ENCODE results near the gene RELT. TPM values are rescaled to one million over a fixed set of nuclear protein-coding genes. Genes with fewer than 3 reads are reported as not detected.

RELT gene
- total RNA-seq, 1 experiment from 2014 or later: 13.8 TPM

DNA sequence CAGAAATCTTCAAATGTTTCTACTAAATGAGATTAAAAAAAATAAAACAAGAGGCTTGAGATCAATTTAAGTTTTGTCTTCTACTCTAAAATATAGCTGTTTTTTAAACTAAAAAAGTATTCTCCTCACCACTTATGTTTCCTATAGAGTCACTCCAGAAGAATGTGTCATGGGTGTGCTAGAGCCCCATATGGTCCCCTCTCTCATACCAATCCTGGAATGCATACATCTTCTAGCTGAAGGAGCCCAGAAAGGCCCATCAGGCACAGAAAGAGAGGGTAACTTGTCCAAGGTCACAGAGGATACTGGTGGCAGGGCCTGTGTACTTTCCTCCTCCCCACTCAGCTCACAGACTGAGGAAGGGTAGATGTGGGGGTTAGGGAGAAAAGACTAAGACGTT lies 34.4 kb downstream of the RELT start:
- H3K9ac ChIP-seq (ENCODE audit: low read length): no peak overlapping the region
- H3K27me3 ChIP-seq (ENCODE audit: insufficient read depth, low read length): no peaks in the 10 kb centered on the region
- H3K9me3 ChIP-seq (ENCODE audit: control insufficient read depth in 1 of 2, insufficient read depth in 1 of 2, low read depth in 1 of 2, low read length in 2 of 2): no peaks in the 10 kb centered on the region
- ChIA-PET CTCF (interaction anchor here (1.4 kb wide), 1 partner anchor 521 kb away, joined by 3 read pairs; no protein-coding TSS in a partner anchor), POLR2A (no interaction called here), RAD21 (ENCODE audit: low non-redundant PET in 1 of 2, low total read pairs in 2 of 2, uncharacterized antibody in 2 of 2, unreplicated experiment in 2 of 2) (no interaction called here)
- H3K4me3 ChIP-seq (replicated peaks in 1 of 2; ENCODE audit: low read depth in 1 of 2, low read length in 2 of 2): no peak overlapping the region
- H4K20me1 ChIP-seq (ENCODE audit: insufficient read depth): no peaks in the 10 kb centered on the region
- H3K9me2 ChIP-seq (ENCODE audit: insufficient read depth): no peaks in the 10 kb centered on the region
- no peaks in the 10 kb centered on the region for H3K79me2 ChIP-seq (ENCODE audit: insufficient read depth, low read length)
- TF ChIP-seq SP1 (IDR thresholded peaks at IDR 0.05; ENCODE audit: low read depth) (no peak), RAD21 (IDR thresholded peaks at IDR 0.05; ENCODE audit: low read depth) (no peak), FOSL1 (IDR thresholded peaks at IDR 0.05; ENCODE audit: low read depth) (no peak), REST (IDR thresholded peaks at IDR 0.05; ENCODE audit: low read depth) (no peak), YY1 (IDR thresholded peaks at IDR 0.05; ENCODE audit: extremely low read depth, insufficient replicate concordance, low read depth, low read length) (no peak), ZFX (IDR thresholded peaks at IDR 0.05) (no peak), ZNF274 (IDR thresholded peaks at IDR 0.05; ENCODE audit: low read depth, low read length) (no peak), MAX (IDR thresholded peaks at IDR 0.05) (no peak)
- TF ChIP-seq, protein P1, sequence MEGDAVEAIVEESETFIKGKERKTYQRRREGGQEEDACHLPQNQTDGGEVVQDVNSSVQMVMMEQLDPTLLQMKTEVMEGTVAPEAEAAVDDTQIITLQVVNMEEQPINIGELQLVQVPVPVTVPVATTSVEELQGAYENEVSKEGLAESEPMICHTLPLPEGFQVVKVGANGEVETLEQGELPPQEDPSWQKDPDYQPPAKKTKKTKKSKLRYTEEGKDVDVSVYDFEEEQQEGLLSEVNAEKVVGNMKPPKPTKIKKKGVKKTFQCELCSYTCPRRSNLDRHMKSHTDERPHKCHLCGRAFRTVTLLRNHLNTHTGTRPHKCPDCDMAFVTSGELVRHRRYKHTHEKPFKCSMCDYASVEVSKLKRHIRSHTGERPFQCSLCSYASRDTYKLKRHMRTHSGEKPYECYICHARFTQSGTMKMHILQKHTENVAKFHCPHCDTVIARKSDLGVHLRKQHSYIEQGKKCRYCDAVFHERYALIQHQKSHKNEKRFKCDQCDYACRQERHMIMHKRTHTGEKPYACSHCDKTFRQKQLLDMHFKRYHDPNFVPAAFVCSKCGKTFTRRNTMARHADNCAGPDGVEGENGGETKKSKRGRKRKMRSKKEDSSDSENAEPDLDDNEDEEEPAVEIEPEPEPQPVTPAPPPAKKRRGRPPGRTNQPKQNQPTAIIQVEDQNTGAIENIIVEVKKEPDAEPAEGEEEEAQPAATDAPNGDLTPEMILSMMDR (IDR thresholded peaks at IDR 0.05 in 2 of 3, conservative IDR thresholded peaks at IDR 0.05 in 1 of 3; ENCODE audit: borderline replicate concordance in 1 of 3, insufficient read depth in 1 of 3, low read depth in 2 of 3, low read length in 2 of 3): no peak
- no peak overlapping the region for H2AFZ ChIP-seq (ENCODE audit: low read depth, low read length, poor library complexity, severe bottlenecking)
- no peak for DNase-seq (ENCODE audit: low read depth, low spot score)
- H3K27ac ChIP-seq (ENCODE audit: low read depth, low read length): no peak overlapping the region
- BruUV-seq (replicated peaks): no TSS peak
- peaks cover 0 to 4% of the 10 kb centered on the region in 2 experiments; a peak in 1 of 4 replicates for H3K36me3 ChIP-seq (ENCODE audit: control insufficient read depth in 1 of 2, insufficient read depth in 2 of 2, low read length in 2 of 2)
- peaks cover 0 to 3% of the 10 kb centered on the region in 2 experiments; a peak in 1 of 4 replicates for H3K4me1 ChIP-seq (ENCODE audit: control insufficient read depth in 1 of 2, insufficient read depth in 2 of 2, low read length in 2 of 2)
- H3K4me2 ChIP-seq (ENCODE audit: low read length): no peak overlapping the region
- intact Hi-C loops (cut with micrococcal nuclease): no loop called here
- ATAC-seq: no peak
